GM18858 (cell line): ENCODE measurements around the gene ZMYM4.
A peak's percentile ranks its signal among the peaks of the same experiment; 100 is the strongest.
"Not testable (repeated sequence)": the region's sequence is repeated elsewhere in the genome, so short reads cannot be mapped to it uniquely, and the experiment has no call there.

Experiments
- ATAC-seq: cut with Tn5 transposase; IDR thresholded peaks from one replicate; pipeline ENCODE4 v1.9.1; 2021; ENCODE audit not compliant: unreplicated experiment

ZMYM4 gene

GRCh38 chr1:35268282-35269200, at the start of gene ZMYM4:
TSS of gene ZMYM4 (plus strand) at chr1:35268709. CDS start at chr1:35269047, 338 bp downstream.
- peak; percentile 79 for ATAC-seq

GRCh38 chr1:35220976-35221375, 47.5 kb upstream of the ZMYM4 start:
- ATAC-seq: no peak

- ATAC-seq: no peak
Observed at GRCh38 chr1:35222322-35223083, 46.0 kb upstream of the ZMYM4 start.

GRCh38 chr1:35223084-35223630, 45.4 kb upstream of the ZMYM4 start:
- no peak for ATAC-seq

GRCh38 chr1:35226546-35226945, 42.0 kb upstream of the ZMYM4 start:
- ATAC-seq: no peak

- ATAC-seq: no peak
Observed at GRCh38 chr1:35229587-35230360, 38.7 kb upstream of the ZMYM4 start.

- no peak for ATAC-seq
Observed at GRCh38 chr1:35231287-35231686, 37.2 kb upstream of the ZMYM4 start.

GRCh38 chr1:35236772-35237171, 31.7 kb upstream of the ZMYM4 start:
- ATAC-seq: not testable (repeated sequence)

GRCh38 chr1:35243691-35244090, 24.8 kb upstream of the ZMYM4 start:
- no peak for ATAC-seq

GRCh38 chr1:35247256-35247655, 21.3 kb upstream of the ZMYM4 start:
- no peak for ATAC-seq

GRCh38 chr1:35253941-35254340, 14.6 kb upstream of the ZMYM4 start:
- ATAC-seq: no peak

GRCh38 chr1:35255276-35255675, 13.2 kb upstream of the ZMYM4 start:
- ATAC-seq: no peak

- ATAC-seq: no peak
Observed at GRCh38 chr1:35259561-35259960, 8.9 kb upstream of the ZMYM4 start.

GRCh38 chr1:35261412-35262120, 6.9 kb upstream of the ZMYM4 start:
- ATAC-seq: no peak

GRCh38 chr1:35264035-35264434, 4.5 kb upstream of the ZMYM4 start:
- ATAC-seq: no peak

GRCh38 chr1:35264871-35265270, 3.6 kb upstream of the ZMYM4 start:
- ATAC-seq: no peak

GRCh38 chr1:35266306-35266705, 2.2 kb upstream of the ZMYM4 start:
- no peak for ATAC-seq

- no peak for ATAC-seq
Observed at GRCh38 chr1:35269201-35269988, 886 bp downstream of the ZMYM4 start.

GRCh38 chr1:35269989-35270289, 1.4 kb downstream of the ZMYM4 start:
- no peak for ATAC-seq

GRCh38 chr1:35270836-35271235, 2.3 kb downstream of the ZMYM4 start:
- ATAC-seq: no peak
